Measurements from ENCODE around the gene ETDB. TPM values are rescaled to one million over a fixed set of nuclear protein-coding genes. Genes with fewer than 3 reads are reported as not detected.

The ETDB gene
- total and polyA plus RNA-seq, 9 donors, result not detected

- intact Hi-C loops (cut with DNase I), result loop anchor here in 1 of 4 donors (5.0 kb wide), 1 partner anchor 124 kb away; no protein-coding TSS in a partner anchor
- no peaks in the 10 kb centered on the region for H3K27me3 ChIP-seq
- no peaks in the 10 kb centered on the region for H3K4me1 ChIP-seq (ENCODE audit: insufficient read depth)
- 5 to 10% (median 9%) methylated on average over 4 of the region's 4 CpGs for WGBS, 3 donors
- no peak overlapping the region for H3K4me3 ChIP-seq
- H3K9me3 ChIP-seq, result no peaks in the 10 kb centered on the region
- DNase-seq, result peak in 1 of 5 donors; percentile 37
- TF ChIP-seq, protein P1, sequence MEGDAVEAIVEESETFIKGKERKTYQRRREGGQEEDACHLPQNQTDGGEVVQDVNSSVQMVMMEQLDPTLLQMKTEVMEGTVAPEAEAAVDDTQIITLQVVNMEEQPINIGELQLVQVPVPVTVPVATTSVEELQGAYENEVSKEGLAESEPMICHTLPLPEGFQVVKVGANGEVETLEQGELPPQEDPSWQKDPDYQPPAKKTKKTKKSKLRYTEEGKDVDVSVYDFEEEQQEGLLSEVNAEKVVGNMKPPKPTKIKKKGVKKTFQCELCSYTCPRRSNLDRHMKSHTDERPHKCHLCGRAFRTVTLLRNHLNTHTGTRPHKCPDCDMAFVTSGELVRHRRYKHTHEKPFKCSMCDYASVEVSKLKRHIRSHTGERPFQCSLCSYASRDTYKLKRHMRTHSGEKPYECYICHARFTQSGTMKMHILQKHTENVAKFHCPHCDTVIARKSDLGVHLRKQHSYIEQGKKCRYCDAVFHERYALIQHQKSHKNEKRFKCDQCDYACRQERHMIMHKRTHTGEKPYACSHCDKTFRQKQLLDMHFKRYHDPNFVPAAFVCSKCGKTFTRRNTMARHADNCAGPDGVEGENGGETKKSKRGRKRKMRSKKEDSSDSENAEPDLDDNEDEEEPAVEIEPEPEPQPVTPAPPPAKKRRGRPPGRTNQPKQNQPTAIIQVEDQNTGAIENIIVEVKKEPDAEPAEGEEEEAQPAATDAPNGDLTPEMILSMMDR (IDR thresholded peaks at IDR 0.05), result peak in 2 of 3 donors; percentile 8 to 54
- TF ChIP-seq POLR2A (IDR thresholded peaks at IDR 0.05), result no peak
- no peak overlapping the region for H3K27ac ChIP-seq
- H3K36me3 ChIP-seq, result no peaks in the 10 kb centered on the region
These were observed 34.0 kb downstream of the ETDB start for GRCh38 chrX:135086197-135086854.

GRCh38 chrX:135081693-135082404 lies 38.5 kb downstream of the ETDB start:
- Histone ChIP-seq H3K27ac (no peak overlapping the region), H3K4me3 (no peak overlapping the region), H3K4me1 (ENCODE audit: insufficient read depth) (no peaks in the 10 kb centered on the region), H3K36me3 (no peaks in the 10 kb centered on the region), H3K27me3 (no peaks in the 10 kb centered on the region), H3K9me3 (no peaks in the 10 kb centered on the region)
- TF ChIP-seq, protein P1 (IDR thresholded peaks at IDR 0.05), result no peak
- no peak for DNase-seq
- WGBS, 3 donors, result 42 to 59% (median 45%) methylated on average over 2 of the region's 2 CpGs
- intact Hi-C loops (cut with DNase I), result loop anchor here in 1 of 4 donors (5.0 kb wide), 1 partner anchor 115 kb away; no protein-coding TSS in a partner anchor

Other genes with a start within 250 kb of the ETDB start
- gene MOSPD1, start 205.3 kb downstream of the ETDB start, total RNA-seq, result 10 to 100 TPM; 10.4 to 25.7 (median 16.9) TPM
- gene MOSPD1, start 205.3 kb downstream of the ETDB start, polyA plus RNA-seq, result 10 to 100 TPM; 12.0 to 14.9 TPM
- 10 to 100 TPM in 2 of 7 donors, 1 to 10 TPM in 5; 2.7 to 14.2 (median 8.8) TPM for gene SMIM10, start 129.5 kb downstream of the ETDB start, total RNA-seq
- gene SMIM10, start 129.5 kb downstream of the ETDB start, polyA plus RNA-seq, result 10 to 100 TPM; 11.1 to 17.9 TPM
- gene RTL8B, start 98.0 kb downstream of the ETDB start, total RNA-seq, result 10 to 100 TPM in 6 of 7 donors, 1 to 10 TPM in 1; 4.9 to 24.4 (median 18.4) TPM
- gene RTL8B, start 98.0 kb downstream of the ETDB start, polyA plus RNA-seq, result 10 to 100 TPM; 15.6 to 16.1 TPM
- gene RTL8C, start 88.2 kb downstream of the ETDB start, total RNA-seq, result 100 to 1,000 TPM in 6 of 7 donors, 10 to 100 TPM in 1; 55.9 to 191 (median 131) TPM
- gene RTL8C, start 88.2 kb downstream of the ETDB start, polyA plus RNA-seq, result 100 to 1,000 TPM; 127 to 142 TPM
- 10 to 100 TPM; 15.9 to 62.9 (median 38.6) TPM for gene RTL8A, start 68.4 kb downstream of the ETDB start, total RNA-seq
- gene RTL8A, start 68.4 kb downstream of the ETDB start, polyA plus RNA-seq, result 10 to 100 TPM; 66.1 to 89.1 TPM
- gene SMIM10L2B, start 21.8 kb downstream of the ETDB start, total RNA-seq, result 1 to 10 TPM; 4.9 to 9.2 (median 6.1) TPM
- gene SMIM10L2B, start 21.8 kb downstream of the ETDB start, polyA plus RNA-seq, result 1 to 10 TPM; 2.0 to 3.8 TPM
- gene CT55, start 50.9 kb upstream of the ETDB start, total RNA-seq, result not detected
- gene CT55, start 50.9 kb upstream of the ETDB start, polyA plus RNA-seq, result not detected
- gene ETDA, start 131.5 kb upstream of the ETDB start, total RNA-seq, result not detected
- not detected for gene ETDA, start 131.5 kb upstream of the ETDB start, polyA plus RNA-seq
- gene ETDC, start 189.0 kb upstream of the ETDB start, total RNA-seq, result not detected
- not detected for gene ETDC, start 189.0 kb upstream of the ETDB start, polyA plus RNA-seq
- gene ZNF75D, start 223.6 kb upstream of the ETDB start, total RNA-seq, result 10 to 100 TPM in 2 of 7 donors, 1 to 10 TPM in 5; 7.0 to 10.4 (median 9.6) TPM
- 1 to 10 TPM; 8.8 to 9.2 TPM for gene ZNF75D, start 223.6 kb upstream of the ETDB start, polyA plus RNA-seq
- 1 to 10 TPM; 5.2 to 7.3 (median 5.7) TPM for gene ZNF449, start 224.3 kb upstream of the ETDB start, total RNA-seq
- 1 to 10 TPM; 2.6 to 7.1 TPM for gene ZNF449, start 224.3 kb upstream of the ETDB start, polyA plus RNA-seq